Measurements from ENCODE around the gene DNMT3A.

The DNMT3A gene

GRCh38 chr2:25258847-25259736 lies 82.6 kb downstream of the DNMT3A start:
- DNase-seq (ENCODE audit: low read depth, low spot score): no peak

DNA sequence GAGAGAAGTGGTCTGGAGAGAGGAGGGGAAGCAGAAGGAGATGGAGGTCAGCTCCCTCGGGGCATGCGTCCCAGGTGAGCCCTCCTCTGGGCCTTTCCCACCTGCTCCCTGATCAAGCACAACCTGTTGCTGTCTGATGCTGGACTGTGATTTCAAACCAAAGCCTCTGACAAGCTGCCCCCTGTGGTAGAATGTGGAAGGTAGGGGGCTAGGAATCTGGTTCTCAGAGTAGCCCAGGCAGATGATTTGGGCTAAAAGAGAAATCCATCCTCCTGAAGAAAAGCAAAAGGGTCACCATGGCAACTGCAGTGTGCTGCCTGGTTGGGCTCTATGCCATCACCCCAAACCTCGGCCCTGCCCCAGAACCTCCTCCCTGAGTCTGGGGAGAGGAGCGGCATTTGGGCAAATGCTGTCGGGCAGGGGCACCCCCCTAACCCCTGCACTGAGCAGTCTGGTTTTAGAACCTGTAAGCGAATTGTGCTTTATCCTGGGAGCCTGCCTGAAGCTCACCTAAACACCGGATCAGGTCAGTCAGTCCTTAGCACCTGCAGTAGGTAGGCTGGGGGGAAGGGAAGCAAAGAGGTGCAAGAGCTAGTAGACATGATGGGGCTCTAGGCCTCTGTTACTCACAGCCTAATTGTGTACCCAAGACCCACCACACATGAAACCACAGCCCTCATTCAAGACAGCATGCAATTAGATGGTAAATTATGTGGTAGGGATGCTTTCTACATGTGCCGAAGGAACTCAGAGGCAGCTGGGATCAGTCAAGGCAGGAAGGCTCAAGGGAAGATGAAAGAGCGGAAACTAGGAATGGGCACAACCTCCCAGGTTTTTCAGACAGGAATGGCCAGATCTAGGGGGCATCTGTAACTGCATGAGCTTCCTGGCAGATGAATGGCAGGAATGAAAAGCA lies 83.5 kb downstream of the DNMT3A start:
- DNase-seq (ENCODE audit: low read depth, low spot score): no peak

- no peak for DNase-seq (ENCODE audit: low read depth, low spot score)
These were observed 84.6 kb downstream of the DNMT3A start for GRCh38 chr2:25257032-25257552.

- no peak for DNase-seq (ENCODE audit: low read depth, low spot score)
These were observed 85.2 kb downstream of the DNMT3A start for GRCh38 chr2:25256488-25256875.

DNA sequence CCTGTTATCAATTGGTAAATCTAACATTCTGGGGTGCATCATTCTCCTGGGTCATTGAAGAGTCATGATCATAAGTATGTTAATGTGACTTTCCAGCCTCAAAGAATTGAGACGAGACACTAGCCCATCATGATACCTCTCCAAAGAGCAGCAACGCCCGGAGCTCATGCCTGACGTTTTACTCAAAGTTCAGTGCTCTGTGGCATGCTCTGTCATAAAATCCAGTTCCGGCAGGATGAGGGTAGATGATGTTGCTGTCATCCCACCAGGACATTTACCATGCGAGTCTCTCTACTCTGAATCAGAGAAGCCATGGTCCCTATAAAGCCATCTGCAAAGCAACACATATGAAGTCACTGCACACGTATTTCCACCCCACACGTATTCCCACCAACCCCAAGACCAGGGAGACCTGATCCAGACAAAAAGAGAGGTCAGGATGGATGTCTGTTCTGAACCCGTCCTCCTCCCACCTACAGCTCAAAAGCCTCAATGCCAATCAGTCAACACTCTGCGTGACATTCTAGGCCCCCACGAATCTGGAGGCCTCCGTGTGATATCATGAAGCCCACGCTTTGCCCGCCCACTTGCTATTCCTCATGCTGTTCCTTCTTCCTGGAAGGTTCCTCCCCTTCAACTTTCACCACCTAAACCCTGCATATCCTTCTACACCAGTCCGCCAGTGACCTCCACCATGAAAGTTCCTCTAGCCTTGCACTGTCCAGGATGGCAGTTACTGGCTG lies 85.8 kb downstream of the DNMT3A start:
- DNase-seq (ENCODE audit: low read depth, low spot score): no peak

DNA sequence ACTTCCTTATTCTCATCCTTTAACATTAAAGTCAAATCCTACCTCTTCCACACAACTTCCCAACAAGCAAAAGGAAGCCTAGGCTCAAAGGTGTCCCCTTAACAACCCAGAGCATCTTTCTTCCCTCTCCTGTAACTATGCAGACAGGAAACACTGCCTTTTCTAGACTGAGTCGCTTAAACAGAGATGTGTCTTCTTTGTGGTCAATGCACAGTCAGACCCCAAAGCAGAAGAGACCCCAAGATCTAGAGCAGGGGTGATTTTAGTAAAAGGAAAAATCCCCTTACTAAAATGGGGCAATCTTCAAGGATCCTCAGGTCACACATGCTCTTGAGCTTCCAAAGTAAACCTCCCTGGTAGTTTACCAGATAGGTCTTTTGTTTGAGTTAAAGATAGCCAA lies 86.8 kb downstream of the DNMT3A start:
- DNase-seq (ENCODE audit: low read depth, low spot score): no peak

DNA sequence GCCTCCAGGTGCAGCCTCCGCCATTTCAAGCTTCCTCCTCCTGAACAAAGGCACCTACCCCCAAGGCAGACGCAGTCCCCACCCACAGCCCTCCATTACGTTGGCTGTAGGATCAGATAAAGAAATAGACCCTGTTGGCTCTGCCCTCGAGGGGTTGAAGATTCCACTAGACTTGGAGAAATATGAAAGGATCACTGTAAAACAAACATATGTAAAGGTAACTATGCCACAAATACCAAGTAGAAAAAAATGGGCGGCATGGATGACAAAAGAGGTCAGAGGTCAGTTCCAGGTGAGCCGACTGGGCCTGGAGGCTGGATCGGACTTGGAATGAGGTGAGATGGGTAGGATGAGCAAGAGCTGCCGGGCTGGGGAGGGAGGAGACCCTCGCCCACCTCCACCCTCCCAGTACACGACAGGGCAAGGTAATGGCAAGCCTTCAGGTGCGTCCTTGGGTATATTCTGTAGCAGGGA lies 88.5 kb downstream of the DNMT3A start:
- DNase-seq (ENCODE audit: low read depth, low spot score): no peak

GRCh38 chr2:25252291-25253152 lies 89.2 kb downstream of the DNMT3A start:
- peak; percentile 28 for DNase-seq (ENCODE audit: low read depth, low spot score)

DNA sequence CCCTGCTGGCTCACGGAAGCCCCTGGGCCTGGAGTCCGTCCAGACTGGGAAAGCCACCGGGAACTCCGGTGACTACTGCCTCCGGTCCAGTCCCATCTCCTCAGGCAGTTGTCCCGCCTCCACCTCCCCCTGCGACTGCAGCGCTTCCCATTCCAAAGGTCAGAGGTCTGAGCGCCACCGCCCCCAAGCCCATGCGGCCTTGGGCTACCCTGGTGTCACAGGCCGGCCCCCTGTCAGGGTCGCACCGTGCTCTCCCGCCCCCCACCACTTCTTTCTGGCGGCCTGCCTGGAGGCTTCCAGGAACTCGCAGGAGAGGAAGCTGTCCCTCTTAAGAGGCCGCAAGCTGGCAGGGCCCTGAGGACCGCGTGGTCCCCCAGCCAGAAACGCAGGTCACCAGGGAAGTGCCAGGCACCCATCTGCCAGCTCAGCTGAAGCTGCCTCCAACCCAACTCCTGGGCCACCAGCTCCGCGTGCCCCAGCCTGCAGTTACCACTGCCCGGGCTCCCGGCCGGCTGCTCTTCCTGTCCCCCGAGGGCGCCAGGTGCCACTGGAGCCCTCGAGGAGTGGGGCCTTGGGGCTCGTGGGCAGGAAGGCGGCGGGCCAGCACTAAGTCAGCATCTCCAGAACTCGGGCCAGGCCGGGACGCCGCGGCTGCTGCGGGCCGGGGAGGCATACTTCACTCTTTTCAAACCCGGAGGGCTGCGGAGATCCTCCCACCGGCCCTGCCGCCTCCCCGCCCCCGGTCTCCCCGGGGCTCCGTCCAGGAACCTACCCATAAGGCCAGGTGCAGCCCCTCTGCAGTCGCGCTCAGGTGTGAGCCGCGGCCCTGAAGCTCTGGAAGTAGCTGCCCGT lies 90.1 kb downstream of the DNMT3A start:
- DNase-seq (ENCODE audit: low read depth, low spot score): no peak

- no peak for DNase-seq (ENCODE audit: low read depth, low spot score)
These were observed 90.7 kb downstream of the DNMT3A start for GRCh38 chr2:25251071-25251421.

DNA sequence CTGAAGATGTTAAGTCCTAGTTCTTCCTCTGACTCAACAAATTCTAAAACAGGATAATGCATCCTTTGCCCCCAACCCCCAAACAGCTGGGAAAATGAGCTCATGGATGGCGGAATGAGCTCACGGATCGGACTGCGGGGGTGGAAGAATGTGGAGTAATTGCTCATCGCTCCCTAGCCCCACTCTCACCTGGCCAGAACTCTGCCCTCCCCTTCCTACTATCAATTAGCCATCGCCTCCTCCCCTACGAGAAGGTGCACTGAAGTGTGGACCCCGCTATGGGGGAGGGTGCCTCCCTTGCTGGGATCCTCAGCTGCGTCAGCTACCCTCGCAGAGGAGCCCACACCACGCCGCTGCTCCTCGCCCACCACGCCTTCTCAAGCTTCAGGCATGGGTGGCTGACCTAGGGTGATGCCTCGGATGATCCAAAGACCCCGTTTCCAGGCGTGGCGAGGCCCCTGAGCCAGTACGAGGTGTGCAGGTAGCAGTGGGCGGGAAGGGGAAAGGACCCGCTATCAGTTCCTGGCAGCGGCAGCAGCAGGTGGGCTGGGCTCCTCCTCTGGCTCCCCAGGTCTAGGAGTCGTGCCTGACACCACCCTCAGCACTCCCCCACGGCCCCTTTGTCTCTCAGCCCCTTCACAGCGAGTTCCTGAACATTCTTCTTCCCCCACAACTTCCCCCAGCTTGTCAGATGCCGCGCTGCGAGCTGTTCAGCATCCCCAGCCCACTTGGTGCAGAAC lies 91.2 kb downstream of the DNMT3A start:
- no peak for DNase-seq (ENCODE audit: low read depth, low spot score)

DNA sequence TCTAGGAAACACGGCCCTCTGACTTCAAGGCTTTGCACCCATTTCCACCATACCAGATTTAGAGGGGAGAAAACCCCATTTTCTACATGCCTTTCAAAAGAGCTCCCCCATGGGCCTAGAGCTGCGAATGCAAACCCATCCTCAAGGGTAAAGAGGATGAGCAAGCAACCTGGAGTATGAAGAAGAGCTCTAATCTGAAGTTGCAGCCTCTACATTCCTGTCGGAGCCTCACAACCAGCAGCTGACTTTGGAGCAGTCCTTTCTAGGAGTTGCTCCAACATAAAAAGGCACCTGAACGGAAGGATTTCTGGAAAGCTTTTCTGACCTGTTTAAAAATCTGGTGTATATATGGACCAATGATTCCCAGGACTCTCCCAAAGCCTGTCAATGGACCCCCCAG lies 91.9 kb downstream of the DNMT3A start:
- DNase-seq (ENCODE audit: low read depth, low spot score): no peak

DNA sequence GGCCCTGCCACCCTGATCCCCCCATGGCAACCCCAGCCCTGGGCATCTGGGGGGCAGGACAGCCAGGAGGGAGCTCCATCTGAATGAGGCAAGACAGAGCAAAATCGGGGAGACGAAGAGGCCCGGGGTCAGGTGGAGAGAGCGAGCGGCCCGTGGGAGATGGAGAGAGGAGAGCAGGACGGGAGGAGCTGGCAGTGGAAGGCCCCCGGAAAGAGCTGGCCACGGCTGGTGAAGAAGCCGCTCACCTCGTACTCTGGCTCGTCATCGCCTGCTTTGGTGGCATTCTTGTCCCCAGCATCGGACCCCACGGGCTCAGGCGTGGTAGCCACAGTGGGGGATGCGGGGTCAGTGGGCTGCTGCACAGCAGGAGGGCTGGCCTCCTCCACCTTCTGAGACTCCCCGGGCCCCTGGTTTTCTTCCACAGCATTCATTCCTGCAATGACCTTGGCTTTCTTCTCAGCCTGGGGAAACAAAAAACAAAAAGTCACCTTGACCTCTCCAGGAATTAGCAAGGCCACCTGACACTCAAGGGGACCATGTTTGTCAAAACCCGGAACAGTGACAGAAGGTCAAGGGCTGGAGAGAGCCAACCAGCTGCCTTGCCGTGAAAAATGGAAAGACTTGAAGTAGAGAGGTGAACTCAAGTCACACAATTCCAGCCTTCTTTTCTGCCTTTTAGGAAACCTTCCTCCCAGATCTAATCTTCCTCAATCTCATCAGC lies 93.8 kb downstream of the DNMT3A start:
- no peak for DNase-seq (ENCODE audit: low read depth, low spot score)

- DNase-seq (ENCODE audit: low read depth, low spot score): no peak
These were observed 95.0 kb downstream of the DNMT3A start for GRCh38 chr2:25246558-25247290.

DNA sequence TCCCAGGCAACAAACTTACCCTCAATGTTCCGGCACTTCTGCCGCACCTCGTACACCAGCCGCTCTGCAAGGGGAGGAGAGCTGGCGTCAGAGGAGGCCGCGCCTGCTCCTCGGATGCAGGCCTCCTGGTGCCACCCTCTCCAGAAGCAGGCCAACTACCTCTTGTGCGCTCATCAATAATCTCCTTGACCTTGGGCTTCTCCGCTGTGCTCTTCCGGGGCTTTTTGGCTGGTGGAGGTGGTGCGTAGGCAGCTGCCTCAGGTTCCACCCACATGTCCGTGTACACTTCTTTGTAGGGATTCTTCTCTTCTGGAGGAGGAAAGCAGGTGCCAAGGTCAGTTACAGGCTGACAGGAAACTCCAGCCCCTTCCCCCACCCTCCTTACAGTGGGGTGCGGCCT lies 95.7 kb downstream of the DNMT3A start:
- DNase-seq (ENCODE audit: low read depth, low spot score): no peak

- no peak for DNase-seq (ENCODE audit: low read depth, low spot score)
These were observed 96.6 kb downstream of the DNMT3A start for GRCh38 chr2:25245141-25245540.

DNA sequence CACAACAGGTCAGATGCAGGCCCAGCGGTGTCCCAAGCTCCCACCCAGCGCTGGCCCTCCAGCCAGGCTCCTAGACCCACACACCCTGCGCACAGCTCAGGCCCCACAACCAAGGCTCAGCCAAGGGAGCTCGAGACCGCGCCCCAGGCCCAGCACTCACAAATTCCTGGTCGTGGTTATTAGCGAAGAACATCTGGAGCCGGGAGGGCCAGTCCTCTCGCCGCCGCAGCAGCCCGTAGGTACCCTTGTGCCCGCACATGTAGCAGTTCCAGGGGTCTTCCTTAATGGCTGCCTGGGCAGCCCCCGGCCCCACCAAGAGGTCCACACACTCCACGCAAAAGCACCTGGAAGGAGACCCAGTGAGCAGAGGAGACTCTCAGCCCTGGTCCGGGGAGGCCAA lies 97.7 kb downstream of the DNMT3A start:
- DNase-seq (ENCODE audit: low read depth, low spot score): no peak

DNA sequence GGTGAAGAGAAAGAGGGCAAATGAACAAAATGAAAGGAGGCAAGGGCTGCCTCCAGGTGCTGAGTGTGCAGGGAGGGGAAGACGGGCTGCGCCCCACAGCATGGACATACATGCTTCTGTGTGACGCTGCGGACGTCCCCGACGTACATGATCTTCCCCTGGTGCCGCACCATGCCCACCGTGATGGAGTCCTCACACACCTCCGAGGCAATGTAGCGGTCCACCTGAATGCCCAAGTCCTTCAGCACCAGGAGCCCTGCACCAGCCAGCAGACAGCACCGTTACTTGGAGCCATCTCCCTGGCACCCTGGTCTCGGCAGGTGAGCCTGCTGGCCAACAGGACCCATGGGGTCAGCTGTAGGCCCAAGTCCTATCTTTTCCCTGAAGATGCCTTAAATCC lies 100.3 kb downstream of the DNMT3A start:
- DNase-seq (ENCODE audit: low read depth, low spot score): no peak
